ENCODE results near the gene A3GALT2.

DNA sequence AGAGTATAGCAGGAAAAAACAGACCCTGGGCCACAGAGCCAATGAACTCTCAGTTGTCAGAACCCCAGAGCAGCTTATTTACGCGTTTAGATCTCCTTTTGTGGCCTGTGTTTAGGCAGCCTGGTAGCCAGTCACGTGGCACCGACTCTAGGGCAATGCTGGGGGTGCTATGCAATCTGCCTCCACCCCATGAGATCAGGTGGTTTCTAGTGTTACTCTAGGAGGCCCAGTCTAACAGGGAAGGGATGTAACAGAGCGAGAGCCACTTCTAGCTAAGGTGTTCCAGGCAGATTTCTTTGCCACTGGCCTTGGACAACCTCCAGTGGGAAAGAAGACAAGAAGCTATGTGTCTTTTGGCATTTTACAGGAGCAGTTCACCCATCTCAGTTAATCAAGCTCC lies 12.0 kb upstream of the A3GALT2 start:
- TF ChIP-seq SUZ12 (IDR thresholded peaks at IDR 0.05; ENCODE audit: extremely low read depth, insufficient read depth, insufficient read length) (no peak), YY1 (IDR thresholded peaks at IDR 0.05; ENCODE audit: insufficient read depth, insufficient read length) (no peak)

Measured in NT2/D1 (cell line).